H9 (cell line): ENCODE measurements around the gene CCDC81. TPM values are rescaled to one million over a fixed set of nuclear protein-coding genes. Genes with fewer than 3 reads are reported as not detected.

Experiments used
- DNase-seq: peaks from one replicate; pipeline ENCODE4 v3.0.0-alpha.2; 2017
- H2AFZ ChIP-seq: one replicate; pipeline ENCODE4 v1.6.1; 2013; ENCODE audit warnings: mild to moderate bottlenecking, low read length, control low read depth, moderate library complexity
- H2AK5ac ChIP-seq: 2 replicates; pipeline ENCODE4 v1.6.1; 2013; ENCODE audit warnings: low read length, control low read depth, mixed read lengths; ENCODE audit not compliant: insufficient read length
- H2BK120ac ChIP-seq: one replicate; pipeline ENCODE4 v1.6.1; 2013; ENCODE audit warnings: low read depth, mild to moderate bottlenecking, low read length, control low read depth, inconsistent platforms; ENCODE audit not compliant: poor library complexity, severe bottlenecking
- H2BK12ac ChIP-seq: 2 replicates; pipeline ENCODE4 v1.6.1; 2013; ENCODE audit warnings: low read length, control low read depth, mixed read lengths, low read depth; ENCODE audit not compliant: insufficient read length
- H2BK15ac ChIP-seq: 2 replicates; pipeline ENCODE4 v1.6.1; 2013; ENCODE audit warnings: low read depth, low read length, control low read depth
- H2BK20ac ChIP-seq: one replicate; pipeline ENCODE4 v1.6.1; 2013; ENCODE audit warnings: low read depth, mild to moderate bottlenecking, low read length, control low read depth, inconsistent platforms; ENCODE audit not compliant: poor library complexity, severe bottlenecking
- H2BK5ac ChIP-seq: 2 replicates; pipeline ENCODE4 v1.6.1; 2013; ENCODE audit warnings: low read length, control low read depth, mixed read lengths; ENCODE audit not compliant: insufficient read length
- H3K14ac ChIP-seq: 2 replicates; pipeline ENCODE4 v1.6.1; 2013; ENCODE audit warnings: low read length, control low read depth; ENCODE audit not compliant: insufficient read depth
- H3K18ac ChIP-seq: 2 replicates; pipeline ENCODE4 v1.6.1; 2013; ENCODE audit warnings: low read depth, mild to moderate bottlenecking, mixed read lengths, low read length, control low read depth; ENCODE audit not compliant: insufficient read length
- H3K23ac ChIP-seq: 2 replicates; pipeline ENCODE4 v1.6.1; 2013; ENCODE audit warnings: low read length, control low read depth, mixed read lengths, low read depth; ENCODE audit not compliant: insufficient read length
- H3K23me2 ChIP-seq: 2 replicates; pipeline ENCODE4 v1.6.1; 2013; ENCODE audit warnings: low read depth, mild to moderate bottlenecking, mixed read lengths, low read length, control low read depth; ENCODE audit not compliant: insufficient read length, poor library complexity, severe bottlenecking
- H3K27ac ChIP-seq: 2 replicates; pipeline ENCODE4 v1.5.1; 2013; ENCODE audit warnings: low read length, control low read depth, mixed read lengths, low read depth; ENCODE audit not compliant: insufficient read length
- H3K27me3 ChIP-seq: 2 replicates; pipeline ENCODE4 v1.6.1; 2013; ENCODE audit warnings: low read length, control low read depth, inconsistent platforms; ENCODE audit not compliant: insufficient read depth
- H3K4ac ChIP-seq: 2 replicates; pipeline ENCODE4 v1.6.1; 2013; ENCODE audit warnings: low read depth, mild to moderate bottlenecking, control low read depth, inconsistent platforms, low read length, moderate library complexity
- H3K4me1 ChIP-seq: 2 replicates; pipeline ENCODE4 v1.6.1; 2013; ENCODE audit warnings: low read length, control low read depth, inconsistent platforms; ENCODE audit not compliant: insufficient read depth
- H3K4me2 ChIP-seq: 2 replicates; pipeline ENCODE4 v1.6.1; 2013; ENCODE audit warnings: low read length, control low read depth, mixed read lengths; ENCODE audit not compliant: insufficient read length, insufficient read depth
- H3K56ac ChIP-seq: 2 replicates; pipeline ENCODE4 v1.6.1; 2013; ENCODE audit warnings: low read depth, mild to moderate bottlenecking, mixed read lengths, low read length, control low read depth; ENCODE audit not compliant: insufficient read length
- H3K79me1 ChIP-seq: 2 replicates; pipeline ENCODE4 v1.6.1; 2013; ENCODE audit warnings: low read depth, mild to moderate bottlenecking, moderate library complexity, low read length, control low read depth, inconsistent platforms; ENCODE audit not compliant: insufficient read depth, poor library complexity, severe bottlenecking
- H3K79me2 ChIP-seq: 2 replicates; pipeline ENCODE4 v1.6.1; 2013; ENCODE audit warnings: low read length, control low read depth, inconsistent platforms; ENCODE audit not compliant: insufficient read depth
- H3K9ac ChIP-seq: 2 replicates; pipeline ENCODE4 v1.6.1; 2013; ENCODE audit warnings: low read length, control low read depth, mixed read lengths; ENCODE audit not compliant: insufficient read length; ENCODE audit errors: extremely low read depth
- H3K9me3 ChIP-seq: one replicate; pipeline ENCODE4 v1.6.1; 2013; ENCODE audit warnings: low read depth, low read length, inconsistent platforms; ENCODE audit not compliant: control insufficient read depth
- H3T11ph ChIP-seq: one replicate; pipeline ENCODE4 v1.6.1; 2013; ENCODE audit warnings: mild to moderate bottlenecking, low read length, control low read depth, inconsistent platforms
- H4K20me1 ChIP-seq: one replicate; pipeline ENCODE4 v1.6.1; 2013; ENCODE audit not compliant: control insufficient read depth, insufficient read length, insufficient read depth
- H4K5ac ChIP-seq: 2 replicates; pipeline ENCODE4 v1.6.1; 2013; ENCODE audit warnings: low read depth, mild to moderate bottlenecking, mixed read lengths, low read length, control low read depth; ENCODE audit not compliant: insufficient read length
- H4K8ac ChIP-seq: replicated peaks from 2 replicates; pipeline ENCODE4 v1.6.1; 2013; ENCODE audit warnings: low read length, control low read depth, mixed read lengths, low read depth; ENCODE audit not compliant: insufficient read length
- H4K91ac ChIP-seq: 2 replicates; pipeline ENCODE4 v1.6.1; 2013; ENCODE audit warnings: low read depth, mild to moderate bottlenecking, moderate library complexity, mixed read lengths, low read length, control low read depth; ENCODE audit not compliant: insufficient read length
- H3K27ac Mint-ChIP-seq, 3 experiments: 2 replicates in 2 of 3; 3 replicates in 1 of 3; pipeline ENCODE4 v1.8.0; 2020 to 2021; ENCODE audit warnings: mixed read lengths in 3 of 3, mild to moderate bottlenecking in 1 of 3, moderate library complexity in 1 of 3
- H3K27me3 Mint-ChIP-seq: 2 replicates; pipeline ENCODE4 v1.8.0; 2021; ENCODE audit warnings: low read depth, mild to moderate bottlenecking, moderate library complexity, mixed read lengths
- H3K36me3 Mint-ChIP-seq, 3 experiments: 2 replicates in 2 of 3; 3 replicates in 1 of 3; pipeline ENCODE4 v1.8.0; 2020 to 2021; ENCODE audit warnings: low read depth in 3 of 3, mixed read lengths in 3 of 3; ENCODE audit not compliant: insufficient read depth in 1 of 3
- H3K4me1 Mint-ChIP-seq, 2 experiments: 2 replicates each; pipeline ENCODE4 v1.8.0; 2020; ENCODE audit warnings: mixed read lengths in 2 of 2
- H3K4me3 Mint-ChIP-seq, 2 experiments: 2 replicates in 1 of 2; 3 replicates in 1 of 2; pipeline ENCODE4 v1.8.0; 2020 to 2021; ENCODE audit warnings: mild to moderate bottlenecking in 2 of 2, mixed read lengths in 2 of 2, moderate library complexity in 1 of 2
- H3K9me3 Mint-ChIP-seq, 2 experiments: 2 replicates in 1 of 2; 3 replicates in 1 of 2; pipeline ENCODE4 v1.8.0; 2020; ENCODE audit warnings: mild to moderate bottlenecking in 2 of 2, mixed read lengths in 2 of 2, moderate library complexity in 1 of 2
- total RNA-seq: library from RNA; stranded (reverse); gene quantifications from 2 replicates; pipeline ENCODE4 v1.2.1, GENCODE V29; 2021
- TF ChIP-seq, protein P1 (sequence below): fragments of 200-600 bp; sonication (generic); conservative IDR thresholded peaks from 3 replicates; pipeline ENCODE4 v1.8.0; 2021; ENCODE audit warnings: antibody characterized with exemption, mild to moderate bottlenecking

CCDC81 gene
- total RNA-seq, 1 experiment from 2014 or later = 0.52 TPM

DNA sequence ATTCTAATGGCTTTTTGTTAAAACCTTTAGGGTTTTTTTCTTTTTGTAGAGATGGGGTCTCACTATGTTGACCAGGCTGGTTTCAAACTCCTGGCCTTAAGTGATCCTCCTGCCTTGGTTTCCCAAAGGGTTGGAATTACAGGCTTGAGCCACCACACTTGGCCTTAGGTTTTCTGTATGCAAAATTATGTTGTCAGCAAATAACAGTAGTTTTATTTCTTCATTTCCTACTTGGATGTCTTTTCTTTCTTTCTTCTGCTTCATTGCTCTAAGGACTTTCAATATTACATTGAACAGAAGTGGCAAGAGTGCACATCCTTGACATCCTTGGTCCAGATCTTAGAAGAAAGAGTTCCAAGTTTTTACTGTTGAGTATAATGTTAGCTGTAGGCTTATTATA is 52.8 kb downstream of the CCDC81 start:
- H4K20me1 ChIP-seq = no peaks in the 10 kb centered on the region
- Mint-ChIP-seq H3K27me3 (no peaks in the 10 kb centered on the region), H3K36me3 (peaks cover 0 to 4% (median under 1%) of the 10 kb centered on the region in 3 experiments; a peak in 1 of 7 replicates), H3K9me3 (peaks cover 4 to 5% of the 10 kb centered on the region in 2 experiments; a peak in 3 of 5 replicates), H3K4me3 (no peak overlapping the region), H3K27ac (no peak overlapping the region), H3K4me1 (peaks cover 1 to 3% of the 10 kb centered on the region in 2 experiments; a peak in 3 of 4 replicates)
- H2AK5ac ChIP-seq = no peak overlapping the region
- H3K4ac ChIP-seq = no peak overlapping the region
- no peak overlapping the region for H2BK20ac ChIP-seq
- H3K9ac ChIP-seq = no peak overlapping the region
- H3K79me2 ChIP-seq = no peaks in the 10 kb centered on the region
- no peak overlapping the region for H3K4me2 ChIP-seq
- no peak overlapping the region for H3T11ph ChIP-seq
- DNase-seq = no peak
- H2BK120ac ChIP-seq = no peak overlapping the region
- no peak overlapping the region for H3K18ac ChIP-seq
- H2AFZ ChIP-seq = no peak overlapping the region
- no peak overlapping the region for H2BK5ac ChIP-seq
- no peak overlapping the region for H4K5ac ChIP-seq
- H3K9me3 ChIP-seq = no peaks in the 10 kb centered on the region
- no peak overlapping the region for H2BK15ac ChIP-seq
- H3K56ac ChIP-seq = no peak overlapping the region
- no peak overlapping the region for H2BK12ac ChIP-seq
- TF ChIP-seq, protein P1, sequence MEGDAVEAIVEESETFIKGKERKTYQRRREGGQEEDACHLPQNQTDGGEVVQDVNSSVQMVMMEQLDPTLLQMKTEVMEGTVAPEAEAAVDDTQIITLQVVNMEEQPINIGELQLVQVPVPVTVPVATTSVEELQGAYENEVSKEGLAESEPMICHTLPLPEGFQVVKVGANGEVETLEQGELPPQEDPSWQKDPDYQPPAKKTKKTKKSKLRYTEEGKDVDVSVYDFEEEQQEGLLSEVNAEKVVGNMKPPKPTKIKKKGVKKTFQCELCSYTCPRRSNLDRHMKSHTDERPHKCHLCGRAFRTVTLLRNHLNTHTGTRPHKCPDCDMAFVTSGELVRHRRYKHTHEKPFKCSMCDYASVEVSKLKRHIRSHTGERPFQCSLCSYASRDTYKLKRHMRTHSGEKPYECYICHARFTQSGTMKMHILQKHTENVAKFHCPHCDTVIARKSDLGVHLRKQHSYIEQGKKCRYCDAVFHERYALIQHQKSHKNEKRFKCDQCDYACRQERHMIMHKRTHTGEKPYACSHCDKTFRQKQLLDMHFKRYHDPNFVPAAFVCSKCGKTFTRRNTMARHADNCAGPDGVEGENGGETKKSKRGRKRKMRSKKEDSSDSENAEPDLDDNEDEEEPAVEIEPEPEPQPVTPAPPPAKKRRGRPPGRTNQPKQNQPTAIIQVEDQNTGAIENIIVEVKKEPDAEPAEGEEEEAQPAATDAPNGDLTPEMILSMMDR = no peak
- no peaks in the 10 kb centered on the region for H3K4me1 ChIP-seq
- H3K79me1 ChIP-seq = no peaks in the 10 kb centered on the region
- H4K8ac ChIP-seq = no peak overlapping the region
- H4K91ac ChIP-seq = no peak overlapping the region
- H3K27me3 ChIP-seq = no peaks in the 10 kb centered on the region
- H3K23me2 ChIP-seq = no peaks in the 10 kb centered on the region
- H3K14ac ChIP-seq = no peak overlapping the region
- H3K27ac ChIP-seq = no peak overlapping the region
- H3K23ac ChIP-seq = no peak overlapping the region
